Suprapubic skin (tissue), 4 donors: ENCODE results near the gene IL17A. TPM values are rescaled to one million over a fixed set of nuclear protein-coding genes. Genes with fewer than 3 reads are reported as not detected.
"Not testable (repeated sequence)": the region's sequence is repeated elsewhere in the genome, so short reads cannot be mapped to it uniquely, and the experiment has no call there.

ENCODE experiments used
- DNase-seq, 2 donors: peaks; one replicate each; pipeline ENCODE4 v3.0.0-alpha.2; 2019; ENCODE audit warnings: low spot score in 2 of 2
- H3K27ac ChIP-seq: fragments of 200-600 bp; sonication (generic); one replicate; pipeline ENCODE4 v1.5.1; 2019
- H3K27me3 ChIP-seq: fragments of 200-600 bp; sonication (generic); one replicate; pipeline ENCODE4 v1.5.1; 2019
- H3K36me3 ChIP-seq: fragments of 200-600 bp; sonication (generic); one replicate; pipeline ENCODE4 v1.5.1; 2019
- H3K4me1 ChIP-seq: fragments of 200-600 bp; sonication (generic); one replicate; pipeline ENCODE4 v1.5.1; 2019
- H3K4me3 ChIP-seq: fragments of 200-600 bp; sonication (generic); one replicate; pipeline ENCODE4 v1.5.1; 2019; ENCODE audit warnings: mild to moderate bottlenecking
- H3K9me3 ChIP-seq: fragments of 200-600 bp; sonication (generic); one replicate; pipeline ENCODE4 v1.5.1; 2019
- CTCF ChIP-seq, 2 donors: fragments of 200-600 bp in 1 of 2; fragments of 450-650 bp in 1 of 2; sonication (generic) in 1 of 2; IDR thresholded peaks; one replicate each; pipeline ENCODE4 v1.5.1; 2016 to 2019; ENCODE audit warnings: antibody characterized with exemption in 2 of 2, mild to moderate bottlenecking in 1 of 2, moderate library complexity in 1 of 2
- EP300 ChIP-seq: sonication (generic); formaldehyde crosslinking; IDR thresholded peaks from one replicate; pipeline ENCODE4 v1.6.1; 2017; ENCODE audit warnings: antibody characterized with exemption
- POLR2A ChIP-seq, 2 donors: fragments of 450-650 bp; IDR thresholded peaks; one replicate each; pipeline ENCODE4 v1.6.1; 2017; ENCODE audit warnings: antibody characterized with exemption in 2 of 2, mild to moderate bottlenecking in 2 of 2, moderate library complexity in 2 of 2
- POLR2AphosphoS5 ChIP-seq, 3 donors: sonication (generic); formaldehyde crosslinking; IDR thresholded peaks; one replicate each; pipeline ENCODE4 v1.6.1; 2017; ENCODE audit warnings: antibody characterized with exemption in 3 of 3
- WGBS: methylation state at CpG from one replicate; pipeline ENCODE4 v1.1.5; 2018; 5-methylcytosine and 5-hydroxymethylcytosine counted together
- total RNA-seq, 4 donors: library from RNA; depleted of rRNA; stranded (reverse); fragments of >200 nt; gene quantifications; one replicate each; pipeline ENCODE4 v1.1.0, GENCODE V29; 2016

IL17A gene
- total RNA-seq, 4 donors from 2014 or later = not detected

GRCh38 chr6:52164319-52165094 is 21.7 kb upstream of the IL17A start:
- TF ChIP-seq EP300 = no peak
- TF ChIP-seq CTCF (IDR thresholded peaks at IDR 0.05) = no peak
- TF ChIP-seq POLR2AphosphoS5 (IDR thresholded peaks at IDR 0.05) = no peak
- 81% methylated on average over 3 of the region's 3 CpGs for whole genome bisulfite sequencing
- H3K27me3 ChIP-seq = peaks cover 9% of the 10 kb centered on the region

DNA sequence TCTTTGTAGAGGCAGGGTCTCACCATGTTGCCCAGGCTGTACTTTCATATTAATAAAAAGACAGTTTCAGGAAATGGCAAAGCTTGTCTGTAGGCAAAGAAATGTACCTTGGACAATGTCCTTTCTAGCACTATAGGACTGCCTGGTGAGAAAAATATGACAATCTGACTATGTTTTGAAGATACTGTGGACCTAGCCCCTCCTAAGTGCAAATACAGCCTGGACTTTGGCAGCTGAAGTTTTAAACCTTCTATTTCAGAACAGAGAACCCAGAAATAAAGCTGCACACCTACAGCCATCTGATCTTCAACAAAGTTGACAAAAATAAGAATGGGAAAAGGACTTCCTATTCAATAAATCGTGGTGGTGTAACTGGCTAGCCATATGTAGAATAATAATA is 18.9 kb upstream of the IL17A start:
- no peak for TF ChIP-seq POLR2AphosphoS5 (IDR thresholded peaks at IDR 0.05)
- no peak for TF ChIP-seq CTCF (IDR thresholded peaks at IDR 0.05)
- TF ChIP-seq POLR2A (IDR thresholded peaks at IDR 0.05) = no peak
- TF ChIP-seq EP300 = no peak
- Histone ChIP-seq H3K27me3 (peaks cover 5% of the 10 kb centered on the region), H3K27ac (no peak overlapping the region), H3K36me3 (no peaks in the 10 kb centered on the region), H3K4me3 (no peak overlapping the region), H3K4me1 (no peaks in the 10 kb centered on the region), H3K9me3 (no peaks in the 10 kb centered on the region)
- WGBS = 87% methylated on average over 1 of the region's 1 CpG
- no peak for DNase-seq

More at GRCh38 chr6:52164319-52165094, 21.7 kb upstream of the IL17A start:
- H3K36me3 ChIP-seq = no peaks in the 10 kb centered on the region
- no peak overlapping the region for H3K4me3 ChIP-seq
- H3K4me1 ChIP-seq = no peaks in the 10 kb centered on the region
- DNase-seq = no peak
- no peaks in the 10 kb centered on the region for H3K9me3 ChIP-seq
- no peak overlapping the region for H3K27ac ChIP-seq

- H3K27ac ChIP-seq, H3K4me3 ChIP-seq, H3K36me3 ChIP-seq, H3K4me1 ChIP-seq, DNase-seq, H3K27me3 ChIP-seq, H3K9me3 ChIP-seq: not testable (repeated sequence)
- WGBS = 31% methylated on average over 3 of the region's 3 CpGs
Measured at GRCh38 chr6:52168351-52168750, 17.8 kb upstream of the IL17A start.

DNA sequence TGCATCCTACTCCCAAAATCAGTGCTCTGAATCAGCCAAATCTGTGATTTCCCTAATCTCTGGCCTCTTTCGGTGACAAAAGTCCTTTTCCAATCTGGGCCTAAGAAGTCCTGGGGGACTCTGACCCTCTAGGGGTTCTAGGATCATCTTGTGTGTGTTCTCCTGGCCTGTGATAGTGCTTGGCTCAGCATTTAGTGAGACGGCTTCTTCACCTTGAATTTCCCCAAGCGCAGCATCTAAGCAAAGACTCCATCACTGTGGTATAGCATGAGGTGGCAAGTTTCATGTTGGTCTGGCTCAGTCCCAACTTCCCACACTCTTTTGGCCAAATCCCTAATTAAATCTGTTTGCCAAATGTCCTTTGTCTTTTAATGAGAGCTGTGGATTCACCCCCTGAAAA is 12.1 kb upstream of the IL17A start:
- TF ChIP-seq POLR2A (IDR thresholded peaks at IDR 0.05) (no peak), POLR2AphosphoS5 (IDR thresholded peaks at IDR 0.05) (no peak), EP300 (no peak), CTCF (IDR thresholded peaks at IDR 0.05) (no peak)
- Histone ChIP-seq H3K27me3 (no peaks in the 10 kb centered on the region), H3K27ac (no peak overlapping the region), H3K36me3 (no peaks in the 10 kb centered on the region), H3K4me3 (no peak overlapping the region), H3K4me1 (no peaks in the 10 kb centered on the region), H3K9me3 (no peaks in the 10 kb centered on the region)
- DNase-seq = no peak
- 72% methylated on average over 2 of the region's 3 CpGs for WGBS

GRCh38 chr6:52176550-52176949 is 9.6 kb upstream of the IL17A start:
- no peak for TF ChIP-seq POLR2AphosphoS5 (IDR thresholded peaks at IDR 0.05)
- no peak for TF ChIP-seq POLR2A (IDR thresholded peaks at IDR 0.05)
- no peak for TF ChIP-seq CTCF (IDR thresholded peaks at IDR 0.05)
- no peak for TF ChIP-seq EP300
- H3K36me3 ChIP-seq = no peaks in the 10 kb centered on the region
- H3K4me1 ChIP-seq = no peaks in the 10 kb centered on the region
- 64% methylated on average over 1 of the region's 1 CpG for WGBS
- H3K27ac ChIP-seq = no peak overlapping the region
- DNase-seq = no peak
- H3K27me3 ChIP-seq = no peaks in the 10 kb centered on the region
- H3K4me3 ChIP-seq = no peak overlapping the region
- H3K9me3 ChIP-seq = no peaks in the 10 kb centered on the region

GRCh38 chr6:52177961-52178360 is 8.2 kb upstream of the IL17A start:
- H3K36me3 ChIP-seq = no peaks in the 10 kb centered on the region
- no peak for DNase-seq
- H3K27me3 ChIP-seq = no peaks in the 10 kb centered on the region
- H3K4me1 ChIP-seq = no peaks in the 10 kb centered on the region
- no peaks in the 10 kb centered on the region for H3K9me3 ChIP-seq
- TF ChIP-seq EP300 (no peak), POLR2A (IDR thresholded peaks at IDR 0.05) (no peak), POLR2AphosphoS5 (IDR thresholded peaks at IDR 0.05) (no peak), CTCF (IDR thresholded peaks at IDR 0.05) (no peak)
- H3K4me3 ChIP-seq = no peak overlapping the region
- H3K27ac ChIP-seq = no peak overlapping the region
